ENCODE measurements around the gene FAM120A. TPM values are rescaled to one million over a fixed set of nuclear protein-coding genes. Genes with fewer than 3 reads are reported as not detected.

The FAM120A gene, protein sequence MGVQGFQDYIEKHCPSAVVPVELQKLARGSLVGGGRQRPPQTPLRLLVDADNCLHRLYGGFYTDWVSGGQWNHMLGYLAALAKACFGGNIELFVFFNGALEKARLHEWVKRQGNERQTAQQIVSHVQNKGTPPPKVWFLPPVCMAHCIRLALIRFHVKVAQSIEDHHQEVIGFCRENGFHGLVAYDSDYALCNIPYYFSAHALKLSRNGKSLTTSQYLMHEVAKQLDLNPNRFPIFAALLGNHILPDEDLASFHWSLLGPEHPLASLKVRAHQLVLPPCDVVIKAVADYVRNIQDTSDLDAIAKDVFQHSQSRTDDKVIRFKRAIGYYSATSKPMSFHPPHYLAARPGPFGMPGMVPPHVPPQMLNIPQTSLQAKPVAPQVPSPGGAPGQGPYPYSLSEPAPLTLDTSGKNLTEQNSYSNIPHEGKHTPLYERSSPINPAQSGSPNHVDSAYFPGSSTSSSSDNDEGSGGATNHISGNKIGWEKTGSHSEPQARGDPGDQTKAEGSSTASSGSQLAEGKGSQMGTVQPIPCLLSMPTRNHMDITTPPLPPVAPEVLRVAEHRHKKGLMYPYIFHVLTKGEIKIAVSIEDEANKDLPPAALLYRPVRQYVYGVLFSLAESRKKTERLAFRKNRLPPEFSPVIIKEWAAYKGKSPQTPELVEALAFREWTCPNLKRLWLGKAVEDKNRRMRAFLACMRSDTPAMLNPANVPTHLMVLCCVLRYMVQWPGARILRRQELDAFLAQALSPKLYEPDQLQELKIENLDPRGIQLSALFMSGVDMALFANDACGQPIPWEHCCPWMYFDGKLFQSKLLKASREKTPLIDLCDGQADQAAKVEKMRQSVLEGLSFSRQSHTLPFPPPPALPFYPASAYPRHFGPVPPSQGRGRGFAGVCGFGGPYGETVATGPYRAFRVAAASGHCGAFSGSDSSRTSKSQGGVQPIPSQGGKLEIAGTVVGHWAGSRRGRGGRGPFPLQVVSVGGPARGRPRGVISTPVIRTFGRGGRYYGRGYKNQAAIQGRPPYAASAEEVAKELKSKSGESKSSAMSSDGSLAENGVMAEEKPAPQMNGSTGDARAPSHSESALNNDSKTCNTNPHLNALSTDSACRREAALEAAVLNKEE
- total RNA-seq = 137 and 175 TPM in 2 replicates

DNA sequence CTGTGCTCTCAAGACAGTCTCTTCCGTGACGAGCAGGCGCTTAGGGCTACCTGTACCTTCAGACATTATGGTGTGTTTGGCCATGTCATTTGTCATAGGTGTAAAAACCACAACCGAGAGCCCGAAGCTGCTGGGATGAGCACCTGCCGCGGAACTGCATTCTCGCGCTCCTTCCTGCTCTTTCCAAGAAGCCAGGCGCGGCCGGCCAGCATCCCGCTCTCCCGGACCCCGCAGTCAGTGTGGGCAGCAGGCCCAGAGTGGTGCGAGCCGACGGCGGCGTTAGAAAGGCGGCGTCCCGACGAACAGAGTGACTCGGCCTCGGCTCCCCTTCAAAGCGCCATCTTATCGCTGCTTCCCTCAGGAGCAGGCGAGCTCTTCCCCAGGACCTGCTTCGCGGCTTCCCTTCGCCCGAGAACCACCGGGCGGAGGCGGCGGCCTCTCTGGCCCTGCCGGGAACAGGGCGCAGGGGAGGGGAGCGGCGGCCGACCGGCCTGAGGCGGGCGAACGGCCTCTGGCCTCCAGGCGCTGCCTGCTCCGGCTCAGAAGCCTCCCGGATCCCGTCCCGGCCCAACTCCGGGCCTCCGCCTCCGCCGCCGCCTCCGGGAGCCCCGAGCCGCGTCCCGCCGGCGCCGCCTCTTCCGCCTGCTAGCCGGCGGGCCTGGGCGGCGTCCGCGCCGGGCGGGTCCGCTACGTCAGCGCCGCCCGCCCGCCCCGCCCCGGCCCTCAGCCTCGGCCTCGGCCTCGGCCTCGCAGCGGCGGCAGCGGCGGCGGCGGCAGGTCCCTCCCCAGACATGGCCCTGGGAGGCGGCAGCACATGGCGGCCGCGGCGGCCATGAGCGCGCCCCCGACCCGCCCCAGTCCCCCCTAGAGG is at the start of gene FAM120A:
Gene FAM120A (plus strand): TSS at position 741 of the 871 bp plus-strand sequence. CDS start 231 bp downstream, outside the sequence.

DNA sequence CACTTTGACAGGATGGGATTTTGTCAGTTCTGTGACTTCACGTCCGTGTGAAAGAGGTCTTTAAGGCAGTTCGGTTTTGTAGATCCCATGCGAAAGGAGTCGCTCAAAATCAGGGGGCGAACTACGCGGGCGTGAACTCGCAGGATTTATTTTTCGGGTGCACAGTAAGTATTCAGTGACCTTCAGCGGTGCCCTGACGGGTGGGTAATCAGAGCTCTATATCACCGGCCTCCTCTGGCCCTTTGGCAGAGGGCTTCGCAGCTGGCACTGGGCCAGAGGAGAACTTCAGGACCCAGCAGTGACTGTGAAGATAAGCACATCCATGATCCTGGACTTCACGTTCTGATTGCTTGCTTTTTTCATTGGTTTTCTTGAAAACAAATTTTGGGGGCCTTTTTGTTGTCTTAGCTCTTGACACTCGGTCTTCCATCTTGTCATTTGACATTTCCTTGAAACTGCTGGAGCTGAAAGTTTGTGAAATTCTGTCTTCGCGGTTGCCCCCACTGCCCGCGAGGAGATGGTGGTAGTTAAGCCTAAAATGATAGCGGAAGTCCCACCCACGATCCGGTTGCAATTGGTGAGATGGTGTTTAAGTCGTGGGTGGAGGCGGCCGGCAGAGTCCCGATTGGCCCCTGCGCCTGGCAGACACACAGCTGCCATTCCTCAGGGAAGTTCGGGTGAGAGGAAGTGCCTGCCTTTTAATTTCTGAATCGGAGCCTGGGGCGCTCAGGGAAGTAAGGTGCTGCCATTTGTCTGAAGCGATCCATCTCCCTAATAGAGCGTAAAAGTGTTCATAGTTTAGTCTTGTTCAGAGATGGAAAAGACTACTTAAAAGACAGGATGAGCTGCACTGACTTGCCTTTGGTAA is 1.8 kb downstream of the FAM120A start, which contains the start of gene FAM120AOS:
Gene FAM120AOS (minus strand): TSS at position 535 of the 868 bp plus-strand sequence. CDS start 872 bp downstream, outside the sequence.

DNA sequence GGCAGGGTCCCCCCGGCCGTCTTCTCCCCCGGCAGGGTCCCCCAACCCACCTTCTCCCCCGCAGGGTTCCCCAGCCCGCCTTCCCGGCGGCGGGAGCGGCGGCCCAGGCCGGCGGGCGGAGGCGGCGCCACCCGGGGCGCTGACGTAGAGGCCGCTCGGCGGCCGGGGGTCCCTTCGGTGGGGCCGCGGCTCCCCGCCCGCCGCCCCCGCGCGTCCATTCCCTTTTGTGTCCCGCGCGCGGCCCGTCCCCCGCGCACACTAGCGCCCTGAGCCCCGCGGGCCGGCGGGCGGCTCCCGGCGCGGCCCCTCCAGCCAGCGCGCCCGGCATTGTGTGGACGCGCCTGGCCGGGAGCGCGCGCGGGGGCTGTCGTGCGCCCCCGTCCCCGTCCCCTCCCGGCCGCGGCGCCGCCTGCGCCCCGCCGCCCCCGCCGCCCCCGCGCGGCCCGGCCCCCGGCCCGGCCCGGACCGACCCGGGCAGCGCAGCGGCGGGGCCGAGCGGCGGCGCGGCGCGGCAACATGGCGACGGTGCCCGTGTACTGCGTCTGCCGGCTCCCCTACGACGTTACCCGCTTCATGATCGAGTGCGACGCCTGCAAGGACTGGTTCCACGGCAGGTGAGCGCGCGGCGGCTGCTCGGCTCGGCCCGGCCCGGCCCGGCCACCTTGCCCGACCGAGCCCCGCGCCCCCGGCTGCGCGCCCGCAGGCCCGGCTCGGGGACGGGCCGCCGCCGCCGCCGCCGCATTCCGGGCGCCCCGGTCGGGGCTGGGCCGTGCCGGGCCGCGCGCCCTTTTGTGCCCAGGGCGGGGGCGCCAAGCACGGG is 125.0 kb downstream of the FAM120A start, which contains the start of gene PHF2:
Gene PHF2 (plus strand): TSS at position 327 of the 820 bp plus-strand sequence. CDS start 190 bp downstream, at position 517.

Small RNA genes lying within 50 kb of the gene (small RNA-seq; reads per million reads assigned to genes)
- gene RF00019 = not detected

Other genes starting within 250 kb of the FAM120A start
- gene FAM120AOS, start 1.9 kb downstream of the FAM120A start, total RNA-seq = 38.6 and 38.7 TPM in 2 replicates
- 21.9 and 22.6 TPM in 2 replicates for gene PHF2, start 124.9 kb downstream of the FAM120A start, total RNA-seq

All from hair follicle dermal papilla cell (primary cell).